ENCODE measurements around the gene GDF2.

DNA sequence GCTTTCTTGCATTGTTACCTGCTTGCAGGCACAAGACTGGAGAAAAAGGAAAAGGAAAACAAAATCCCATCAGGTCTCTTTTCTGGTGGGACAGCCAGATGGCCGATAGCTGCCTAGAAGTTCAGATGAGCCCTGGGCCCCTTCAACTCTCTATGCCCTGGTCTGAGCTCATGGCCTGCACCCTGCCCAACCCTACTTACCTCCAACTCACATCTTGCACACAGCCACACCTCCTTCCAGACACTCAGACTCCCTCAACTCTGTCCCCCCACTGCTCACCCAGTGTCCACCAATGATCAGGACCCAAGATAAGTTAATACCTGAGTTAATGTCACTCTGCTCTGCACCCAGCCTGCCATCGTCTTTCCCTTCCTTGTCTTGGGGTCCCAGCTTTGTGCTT, 36.8 kb downstream of the GDF2 start:
- TF ChIP-seq EZH2 (IDR thresholded peaks at IDR 0.05; ENCODE audit: borderline replicate concordance, low read depth, low read length, poor library complexity, severe bottlenecking) = no peak
- TF ChIP-seq, protein P1, sequence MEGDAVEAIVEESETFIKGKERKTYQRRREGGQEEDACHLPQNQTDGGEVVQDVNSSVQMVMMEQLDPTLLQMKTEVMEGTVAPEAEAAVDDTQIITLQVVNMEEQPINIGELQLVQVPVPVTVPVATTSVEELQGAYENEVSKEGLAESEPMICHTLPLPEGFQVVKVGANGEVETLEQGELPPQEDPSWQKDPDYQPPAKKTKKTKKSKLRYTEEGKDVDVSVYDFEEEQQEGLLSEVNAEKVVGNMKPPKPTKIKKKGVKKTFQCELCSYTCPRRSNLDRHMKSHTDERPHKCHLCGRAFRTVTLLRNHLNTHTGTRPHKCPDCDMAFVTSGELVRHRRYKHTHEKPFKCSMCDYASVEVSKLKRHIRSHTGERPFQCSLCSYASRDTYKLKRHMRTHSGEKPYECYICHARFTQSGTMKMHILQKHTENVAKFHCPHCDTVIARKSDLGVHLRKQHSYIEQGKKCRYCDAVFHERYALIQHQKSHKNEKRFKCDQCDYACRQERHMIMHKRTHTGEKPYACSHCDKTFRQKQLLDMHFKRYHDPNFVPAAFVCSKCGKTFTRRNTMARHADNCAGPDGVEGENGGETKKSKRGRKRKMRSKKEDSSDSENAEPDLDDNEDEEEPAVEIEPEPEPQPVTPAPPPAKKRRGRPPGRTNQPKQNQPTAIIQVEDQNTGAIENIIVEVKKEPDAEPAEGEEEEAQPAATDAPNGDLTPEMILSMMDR (conservative IDR thresholded peaks at IDR 0.05; ENCODE audit: low read depth, low read length) = no peak
